Adipose tissue (tissue), 3 donors: ENCODE results near the gene ASB9. TPM values are rescaled to one million over a fixed set of nuclear protein-coding genes. Genes with fewer than 3 reads are reported as not detected.

ENCODE experiments used
- H3K27ac ChIP-seq: one replicate; pipeline ENCODE4 v1.5.1; 2013; ENCODE audit warnings: low read depth, low read length
- WGBS, 3 donors: extraction: QIAGEN DNeasy Blood & Tissue Kit; methylation state at CpG; one replicate each; pipeline ENCODE4 v1.1.7; 2013; 5-methylcytosine and 5-hydroxymethylcytosine counted together
- polyA plus RNA-seq, 3 donors: library from polyadenylated mRNA; stranded (reverse); fragments of 200-250 nt; gene quantifications; one replicate each; pipeline ENCODE4 v1.2.3, GENCODE V29; 2013
- donor health status: healthy with polysubstance abuse.
- donor health status: Bipolar disorder and iron deficiency.
- donor health status: healthy.

The ASB9 gene
- polyA plus RNA-seq, 3 donors: 2.3 to 13.2 (median 3.9) TPM

- no peak overlapping the region for H3K27ac ChIP-seq
These were observed 15.0 kb downstream of the ASB9 start for GRCh38 chrX:15254852-15255251.

GRCh38 chrX:15245896-15246295, 24.0 kb downstream of the ASB9 start:
- WGBS, 3 donors: 39 to 68% (median 62%) methylated on average over 4 of the region's 4 CpGs
- no peak overlapping the region for H3K27ac ChIP-seq

DNA sequence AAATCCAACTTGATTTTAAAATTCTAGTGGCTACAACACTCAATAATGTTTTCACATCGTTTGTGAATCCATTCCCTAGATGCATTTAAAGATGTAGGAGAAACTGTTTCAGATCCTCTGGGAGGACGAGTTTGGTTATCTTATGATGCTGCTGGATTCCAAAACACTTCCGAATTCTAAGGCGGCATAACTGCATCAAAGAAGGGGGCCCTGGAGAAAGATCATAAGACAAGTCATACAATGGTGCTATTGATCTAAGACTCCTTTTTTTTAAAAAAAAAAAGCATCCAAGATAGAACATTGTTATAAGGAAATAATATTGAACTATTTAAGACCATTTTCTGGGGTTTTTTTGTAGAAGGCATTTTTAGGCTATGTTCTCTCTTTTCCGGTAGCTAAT, 25.5 kb downstream of the ASB9 start:
- WGBS, 3 donors: 70 to 87% (median 83%) methylated on average over 5 of the region's 5 CpGs

GRCh38 chrX:15242899-15243555, 26.9 kb downstream of the ASB9 start:
- H3K27ac ChIP-seq: no peak overlapping the region
- WGBS, 3 donors: 14 to 25% (median 21%) methylated on average over 5 of the region's 5 CpGs

More for the DNA sequence above, 25.5 kb downstream of the ASB9 start:
- no peak overlapping the region for H3K27ac ChIP-seq

DNA sequence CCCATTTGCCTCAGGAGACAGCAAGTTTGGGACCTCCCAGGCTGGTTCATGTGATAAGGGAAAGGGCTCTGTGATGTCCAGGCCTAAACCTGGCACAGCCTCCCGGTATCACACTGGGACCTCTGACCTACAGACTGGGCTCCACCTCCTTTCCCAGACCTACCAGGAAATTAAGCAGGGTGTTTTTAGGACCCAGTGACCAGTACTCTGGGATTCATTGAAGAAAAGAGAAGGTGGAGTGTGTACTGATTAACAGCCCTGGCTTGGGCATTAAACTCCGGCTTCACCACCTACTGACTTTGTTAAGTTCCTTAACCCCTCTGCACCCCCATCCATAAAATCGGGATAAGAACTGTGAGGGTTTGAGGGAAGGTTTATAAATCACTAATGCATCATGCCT, 28.6 kb downstream of the ASB9 start:
- WGBS, 3 donors: 28 to 66% (median 48%) methylated on average over 3 of the region's 3 CpGs
- no peak overlapping the region for H3K27ac ChIP-seq

DNA sequence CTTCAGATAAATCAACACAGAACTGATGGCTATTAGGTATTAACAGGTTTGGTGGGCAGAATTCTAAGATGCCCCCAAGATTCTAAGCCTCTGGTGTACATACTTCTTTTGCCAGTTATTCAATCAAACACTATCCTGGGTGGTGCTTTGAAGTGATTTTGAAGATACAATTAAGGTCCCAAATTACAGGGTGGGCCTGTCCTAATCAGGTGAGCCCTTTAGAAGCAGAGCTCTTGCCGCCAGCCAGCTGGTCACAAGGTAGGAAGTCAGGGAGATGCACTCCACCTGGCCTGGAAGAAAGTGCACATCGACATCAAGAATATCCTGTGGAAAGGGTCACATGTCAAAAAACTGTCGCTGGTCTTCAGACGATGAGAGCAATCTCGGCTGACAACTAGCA, 29.5 kb downstream of the ASB9 start:
- no peak overlapping the region for H3K27ac ChIP-seq
- 85 to 95% (median 94%) methylated on average over 5 of the region's 5 CpGs for WGBS, 3 donors

DNA sequence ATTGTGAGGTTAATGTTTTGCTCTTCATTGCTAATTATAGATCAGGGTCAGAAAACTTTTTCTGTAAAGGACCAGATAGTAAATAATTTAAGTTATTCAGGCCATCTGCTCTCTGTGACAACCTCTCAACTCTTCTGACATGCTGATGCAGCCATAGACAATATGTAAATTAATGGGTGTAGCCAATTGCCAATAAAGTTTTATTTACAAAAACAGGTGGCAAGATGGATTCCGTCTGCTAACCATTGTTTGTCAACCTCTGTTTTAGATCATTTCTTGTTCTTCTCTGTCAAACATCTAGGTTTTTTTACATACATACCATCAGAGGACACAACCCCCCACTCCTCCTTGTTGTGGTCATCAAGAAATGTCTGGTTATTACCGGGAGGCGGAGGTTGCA, 33.7 kb downstream of the ASB9 start:
- WGBS, 3 donors: 86 to 97% (median 97%) methylated on average over 3 of the region's 3 CpGs
- H3K27ac ChIP-seq: no peak overlapping the region

GRCh38 chrX:15235001-15235400, 34.9 kb downstream of the ASB9 start:
- no peak overlapping the region for H3K27ac ChIP-seq
- WGBS, 3 donors: 56 to 69% (median 69%) methylated on average over 1 of the region's 1 CpG

DNA sequence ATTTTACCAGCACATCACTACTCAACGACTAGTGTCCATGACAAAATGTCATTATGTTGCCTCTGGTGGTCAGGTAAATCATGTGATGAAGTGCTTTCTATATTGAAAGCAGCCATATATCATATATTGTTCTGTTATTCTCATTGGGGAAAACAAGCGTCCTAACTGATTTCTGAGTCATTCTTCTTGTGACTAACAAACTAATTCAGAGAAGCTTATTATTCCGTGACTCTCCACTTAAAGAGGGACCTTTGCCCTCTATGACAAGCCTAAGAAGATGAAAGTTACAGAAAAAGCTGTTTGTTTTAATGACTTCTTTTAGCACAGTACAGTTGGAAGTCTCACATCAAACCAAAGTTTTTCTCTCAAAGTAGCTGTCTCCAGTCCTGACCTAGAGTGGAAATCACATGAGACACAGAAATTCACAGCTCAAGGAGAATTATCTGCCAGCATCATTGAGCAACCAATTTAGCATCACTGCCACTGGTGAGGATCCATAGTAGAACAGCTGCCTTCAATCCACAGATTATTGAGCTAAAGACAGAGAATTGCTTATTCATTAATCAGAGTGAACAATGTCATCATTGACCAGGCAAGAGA, 36.4 kb downstream of the ASB9 start:
- no peak overlapping the region for H3K27ac ChIP-seq
- WGBS, 3 donors: 48 to 68% (median 63%) methylated on average over 3 of the region's 3 CpGs

GRCh38 chrX:15224747-15225146, 45.1 kb downstream of the ASB9 start:
- no peak overlapping the region for H3K27ac ChIP-seq
- WGBS, 3 donors: 58 to 92% (median 89%) methylated on average over 1 of the region's 1 CpG

DNA sequence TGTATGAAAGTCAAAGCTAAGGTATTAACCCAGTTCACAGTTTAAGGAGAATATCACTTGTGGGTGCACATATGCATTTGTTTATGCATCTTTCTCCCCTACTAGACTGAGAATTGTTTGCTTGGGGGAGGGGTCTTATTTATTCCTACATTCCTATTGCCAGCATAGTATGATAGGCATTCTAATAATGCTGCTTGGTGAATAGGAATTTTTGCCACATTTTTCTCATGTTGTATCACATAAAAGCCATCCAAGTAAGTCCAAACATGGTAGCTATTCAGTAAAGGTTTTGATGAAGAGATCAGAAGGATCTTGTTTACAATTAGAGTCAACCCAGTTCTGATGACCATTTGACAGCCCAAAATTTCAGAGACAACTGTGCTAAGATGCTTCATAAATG, 48.6 kb downstream of the ASB9 start:
- no peak overlapping the region for H3K27ac ChIP-seq

DNA sequence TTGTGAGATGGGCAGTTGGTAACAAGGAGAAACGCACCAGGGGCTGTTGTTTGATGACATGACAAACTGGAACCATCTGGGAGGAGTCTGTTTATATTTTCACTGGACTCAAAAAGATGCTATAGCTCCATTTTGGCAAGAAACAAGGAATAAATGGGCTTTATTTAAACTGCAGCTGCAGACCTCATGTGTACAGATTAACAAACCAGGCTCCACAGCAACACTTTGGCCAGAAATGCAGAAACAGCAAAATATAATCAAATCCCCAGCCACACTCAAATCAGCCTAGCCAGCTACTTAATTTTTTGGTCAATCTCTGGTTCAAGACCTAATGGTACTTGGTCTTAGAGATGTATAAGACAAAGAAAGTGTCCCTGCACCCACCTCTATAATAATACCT, 52.7 kb downstream of the ASB9 start:
- WGBS, 3 donors: 50 to 100% (median 71%) methylated on average over 1 of the region's 1 CpG
- no peak overlapping the region for H3K27ac ChIP-seq

DNA sequence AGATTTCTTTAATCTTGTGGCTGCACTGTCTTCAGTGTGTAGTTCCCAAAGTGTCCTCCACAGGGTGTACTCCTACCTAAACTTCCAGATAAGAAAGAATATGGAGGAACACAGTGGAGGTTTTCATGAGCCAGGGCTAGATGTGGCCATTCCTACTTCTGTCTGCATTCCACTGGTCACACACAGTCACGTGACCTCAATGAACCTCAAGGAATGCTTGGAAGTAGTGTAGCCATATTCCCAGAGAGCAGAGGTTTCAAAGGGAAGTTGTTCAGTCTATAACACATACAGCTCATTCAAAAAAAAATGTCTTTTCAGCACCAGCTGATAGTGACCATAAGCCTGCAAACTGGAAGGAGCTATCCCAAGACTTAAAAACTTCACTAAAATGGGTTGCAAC, 53.6 kb downstream of the ASB9 start:
- WGBS, 3 donors: 83 to 93% (median 93%) methylated on average over 1 of the region's 1 CpG
- H3K27ac ChIP-seq: no peak overlapping the region

- WGBS, 3 donors: 75 to 88% (median 85%) methylated on average over 2 of the region's 2 CpGs
- H3K27ac ChIP-seq: no peak overlapping the region
These were observed 54.5 kb downstream of the ASB9 start for GRCh38 chrX:15215366-15215765.

- 43 to 81% (median 65%) methylated on average over 1 of the region's 1 CpG for WGBS, 3 donors
- H3K27ac ChIP-seq: no peak overlapping the region
These were observed 55.3 kb downstream of the ASB9 start for GRCh38 chrX:15214588-15214987.

GRCh38 chrX:15209096-15209495, 60.8 kb downstream of the ASB9 start:
- H3K27ac ChIP-seq: no peak overlapping the region
- WGBS, 3 donors: 54 to 83% (median 60%) methylated on average over 3 of the region's 3 CpGs

GRCh38 chrX:15207994-15208393, 61.9 kb downstream of the ASB9 start:
- 78 to 94% (median 93%) methylated on average over 3 of the region's 3 CpGs for WGBS, 3 donors
- no peak overlapping the region for H3K27ac ChIP-seq

DNA sequence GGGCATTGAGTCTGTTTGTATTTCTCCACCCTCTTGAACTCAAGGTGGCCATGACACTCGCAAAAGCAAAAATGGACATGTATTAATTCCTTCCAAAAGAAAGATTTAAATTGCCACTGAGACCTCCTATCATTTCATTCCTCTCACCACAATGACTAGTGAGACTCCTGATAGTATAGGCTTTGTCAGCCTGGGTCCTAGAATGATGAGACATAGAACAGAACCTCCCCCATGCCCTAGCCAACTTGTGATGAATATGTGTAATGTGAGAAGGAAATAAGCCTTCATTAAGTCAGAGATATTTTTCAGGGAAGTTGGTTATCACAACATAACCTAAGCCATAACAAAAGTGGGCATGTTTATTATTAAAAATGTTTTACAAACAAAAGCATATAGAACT, 62.5 kb downstream of the ASB9 start:
- WGBS, 3 donors: 65 to 94% (median 94%) methylated on average over 1 of the region's 1 CpG
- H3K27ac ChIP-seq: no peak overlapping the region

- WGBS, 3 donors: 81 to 91% (median 89%) methylated on average over 1 of the region's 1 CpG
These were observed 63.6 kb downstream of the ASB9 start for GRCh38 chrX:15206306-15206705.

GRCh38 chrX:15204130-15204751, 65.6 kb downstream of the ASB9 start:
- WGBS, 3 donors: 73 to 84% (median 81%) methylated on average over 4 of the region's 4 CpGs
- no peak overlapping the region for H3K27ac ChIP-seq

More at GRCh38 chrX:15206306-15206705, 63.6 kb downstream of the ASB9 start:
- H3K27ac ChIP-seq: no peak overlapping the region
